ENCODE measurements around the gene MYO1D. TPM values are rescaled to one million over a fixed set of nuclear protein-coding genes. Genes with fewer than 3 reads are reported as not detected.

MYO1D gene
- total RNA-seq, 1 experiment from 2014 or later = 206 TPM

DNA sequence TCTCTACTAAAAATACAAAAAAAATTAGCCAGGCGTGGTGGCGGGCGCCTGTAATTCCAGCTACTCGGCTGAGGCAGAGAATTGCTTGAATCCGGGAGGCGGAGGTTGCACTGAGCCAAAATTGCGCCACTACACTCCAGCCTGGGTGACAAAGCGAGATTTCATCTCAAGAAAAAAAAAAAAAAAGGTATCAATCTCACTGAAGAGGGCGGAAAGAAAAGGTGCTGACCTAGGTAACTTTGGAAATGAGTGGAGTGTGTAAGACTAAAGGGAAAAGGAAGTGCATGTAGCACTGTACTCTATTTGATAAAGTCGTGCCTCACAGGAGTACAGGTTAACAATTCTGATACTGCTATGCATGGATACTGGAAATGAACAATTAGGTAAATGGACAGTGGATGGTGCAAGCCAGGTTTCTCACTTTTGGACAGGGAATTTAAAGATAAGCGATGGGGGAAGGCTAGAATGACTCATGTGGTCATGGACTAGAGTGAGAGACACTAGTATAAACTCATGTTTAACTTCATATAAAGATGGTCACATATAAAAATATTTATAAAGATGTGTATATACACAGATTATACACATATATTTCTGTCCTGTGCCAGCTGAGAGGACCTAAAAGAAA lies 247.2 kb downstream of the MYO1D start:
- Histone ChIP-seq H3K36me3 (ENCODE audit: control insufficient read depth, insufficient read depth, low read length) (no peaks in the 10 kb centered on the region), H3K4me1 (no peaks in the 10 kb centered on the region), H3K4me3 (ENCODE audit: low read depth, low read length) (no peak overlapping the region), H3K9me3 (no peaks in the 10 kb centered on the region), H3K27me3 (replicated peaks; ENCODE audit: control insufficient read depth, insufficient read depth, low read length) (no peaks in the 10 kb centered on the region)
- Mint-ChIP-seq H3K9me3 (ENCODE audit: unreplicated experiment) (no peaks in the 10 kb centered on the region), H3K27me3 (ENCODE audit: insufficient read depth, unreplicated experiment) (no peaks in the 10 kb centered on the region), H3K4me1 (ENCODE audit: low read depth, unreplicated experiment) (no peaks in the 10 kb centered on the region), H3K4me3 (ENCODE audit: unreplicated experiment) (no peak overlapping the region), H3K36me3 (ENCODE audit: insufficient read depth, unreplicated experiment) (peaks cover 25% of the 10 kb centered on the region), H3K27ac (ENCODE audit: unreplicated experiment) (no peak overlapping the region)
- TF ChIP-seq, protein P1, sequence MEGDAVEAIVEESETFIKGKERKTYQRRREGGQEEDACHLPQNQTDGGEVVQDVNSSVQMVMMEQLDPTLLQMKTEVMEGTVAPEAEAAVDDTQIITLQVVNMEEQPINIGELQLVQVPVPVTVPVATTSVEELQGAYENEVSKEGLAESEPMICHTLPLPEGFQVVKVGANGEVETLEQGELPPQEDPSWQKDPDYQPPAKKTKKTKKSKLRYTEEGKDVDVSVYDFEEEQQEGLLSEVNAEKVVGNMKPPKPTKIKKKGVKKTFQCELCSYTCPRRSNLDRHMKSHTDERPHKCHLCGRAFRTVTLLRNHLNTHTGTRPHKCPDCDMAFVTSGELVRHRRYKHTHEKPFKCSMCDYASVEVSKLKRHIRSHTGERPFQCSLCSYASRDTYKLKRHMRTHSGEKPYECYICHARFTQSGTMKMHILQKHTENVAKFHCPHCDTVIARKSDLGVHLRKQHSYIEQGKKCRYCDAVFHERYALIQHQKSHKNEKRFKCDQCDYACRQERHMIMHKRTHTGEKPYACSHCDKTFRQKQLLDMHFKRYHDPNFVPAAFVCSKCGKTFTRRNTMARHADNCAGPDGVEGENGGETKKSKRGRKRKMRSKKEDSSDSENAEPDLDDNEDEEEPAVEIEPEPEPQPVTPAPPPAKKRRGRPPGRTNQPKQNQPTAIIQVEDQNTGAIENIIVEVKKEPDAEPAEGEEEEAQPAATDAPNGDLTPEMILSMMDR (IDR thresholded peaks at IDR 0.05; ENCODE audit: insufficient read depth in 1 of 2, low read depth in 1 of 2, low read length in 1 of 2, severe bottlenecking in 1 of 2, unreplicated experiment in 1 of 2) = no peak
- ChIA-PET POLR2A (no interaction called here), CTCF (no interaction called here)
- no peak for DNase-seq
- intact Hi-C loops (cut with micrococcal nuclease; ENCODE audit: unreplicated experiment) = no loop called here
- BruUV-seq (replicated peaks) = no TSS peak

DNA sequence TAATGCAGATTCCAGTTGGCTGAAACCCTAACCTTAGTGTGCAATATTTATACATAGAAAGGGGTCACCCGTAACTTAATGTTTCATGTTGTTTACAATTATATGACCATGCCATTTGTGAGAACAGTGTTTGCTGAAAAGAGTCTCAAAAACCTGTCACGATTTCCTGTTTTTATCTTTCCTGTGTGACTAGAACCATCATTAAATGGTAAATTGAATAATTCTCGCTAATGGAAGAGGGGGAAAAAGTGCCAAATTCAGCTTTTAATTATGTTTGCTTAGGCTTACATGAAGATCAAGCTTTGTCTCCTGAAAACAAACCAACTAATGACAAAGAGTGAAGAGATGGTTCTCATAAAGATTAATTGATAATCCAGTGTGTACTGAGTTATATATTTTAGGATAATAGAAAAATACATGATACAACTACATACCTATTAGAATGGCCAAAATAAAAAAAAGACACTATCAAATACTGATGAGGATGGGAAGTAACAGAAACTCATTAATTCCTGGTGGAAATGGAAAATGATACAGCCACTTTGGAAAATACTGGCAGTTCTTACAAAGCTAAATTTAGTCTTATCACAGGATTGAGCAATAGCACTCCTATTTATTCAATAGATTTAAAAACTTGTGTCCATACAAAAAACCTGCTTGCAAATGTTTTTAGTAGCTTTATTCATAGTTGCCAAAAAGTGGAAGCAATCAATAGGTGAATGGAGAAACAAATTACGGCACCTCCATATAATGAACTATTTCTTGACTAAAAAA lies 248.5 kb downstream of the MYO1D start:
- Mint-ChIP-seq H3K27me3 (ENCODE audit: insufficient read depth, unreplicated experiment) (no peaks in the 10 kb centered on the region), H3K4me1 (ENCODE audit: low read depth, unreplicated experiment) (no peaks in the 10 kb centered on the region), H3K4me3 (ENCODE audit: unreplicated experiment) (no peak overlapping the region), H3K27ac (ENCODE audit: unreplicated experiment) (no peak overlapping the region), H3K36me3 (ENCODE audit: insufficient read depth, unreplicated experiment) (peaks cover 30% of the 10 kb centered on the region), H3K9me3 (ENCODE audit: unreplicated experiment) (no peaks in the 10 kb centered on the region)
- H3K4me1 ChIP-seq = no peaks in the 10 kb centered on the region
- BruUV-seq (replicated peaks) = no TSS peak
- no peak for DNase-seq
- TF ChIP-seq, protein P1 (IDR thresholded peaks at IDR 0.05; ENCODE audit: insufficient read depth in 1 of 2, low read depth in 1 of 2, low read length in 1 of 2, severe bottlenecking in 1 of 2, unreplicated experiment in 1 of 2) = no peak
- H3K9me3 ChIP-seq = no peaks in the 10 kb centered on the region
- ChIA-PET POLR2A (no interaction called here), CTCF (no interaction called here)
- H3K27me3 ChIP-seq (replicated peaks; ENCODE audit: control insufficient read depth, insufficient read depth, low read length) = no peaks in the 10 kb centered on the region
- no peaks in the 10 kb centered on the region for H3K36me3 ChIP-seq (ENCODE audit: control insufficient read depth, insufficient read depth, low read length)
- intact Hi-C loops (cut with micrococcal nuclease; ENCODE audit: unreplicated experiment) = no loop called here
- no peak overlapping the region for H3K4me3 ChIP-seq (ENCODE audit: low read depth, low read length)

DNA sequence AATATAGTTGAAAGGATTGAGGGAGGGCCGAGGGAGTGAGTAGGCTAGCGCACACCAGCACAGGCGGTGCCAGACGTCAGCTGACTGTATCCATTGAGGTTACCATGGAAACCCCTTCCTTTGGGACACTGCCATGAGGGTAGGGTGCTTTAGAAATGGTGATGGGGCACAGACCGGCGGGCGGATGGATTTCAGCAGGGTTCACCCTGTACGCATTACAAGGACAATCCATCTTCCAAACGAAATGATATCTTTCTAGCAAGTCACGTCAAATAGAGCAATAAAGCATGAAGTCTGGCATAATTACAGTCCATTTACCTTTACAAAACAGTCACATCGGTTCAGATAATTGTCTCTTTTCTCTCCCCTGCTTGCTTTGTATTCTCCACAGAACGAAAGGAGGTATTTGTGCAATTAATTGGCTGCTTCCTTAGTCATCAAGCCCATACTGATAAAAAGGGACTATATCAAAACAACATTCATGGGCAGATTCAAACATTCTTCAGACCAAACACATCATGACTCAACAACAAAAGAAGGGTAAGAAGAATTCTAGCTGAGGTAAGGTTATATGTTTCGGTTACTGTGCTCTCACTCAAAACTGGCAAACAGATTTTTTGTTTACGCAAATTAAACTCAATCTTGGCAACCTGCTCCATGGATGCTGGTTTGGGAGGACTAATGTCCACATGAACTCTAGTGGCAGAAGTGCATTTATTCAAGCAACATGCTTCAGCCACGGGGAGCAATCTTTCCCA lies 249.5 kb downstream of the MYO1D start:
- Histone ChIP-seq H3K4me1 (no peaks in the 10 kb centered on the region), H3K4me3 (ENCODE audit: low read depth, low read length) (no peak overlapping the region), H3K27me3 (replicated peaks; ENCODE audit: control insufficient read depth, insufficient read depth, low read length) (no peaks in the 10 kb centered on the region), H3K9me3 (no peaks in the 10 kb centered on the region), H3K36me3 (ENCODE audit: control insufficient read depth, insufficient read depth, low read length) (no peaks in the 10 kb centered on the region)
- H3K9me3 Mint-ChIP-seq (ENCODE audit: unreplicated experiment) = no peaks in the 10 kb centered on the region
- H3K27ac Mint-ChIP-seq (ENCODE audit: unreplicated experiment) = no peak overlapping the region
- intact Hi-C loops (cut with micrococcal nuclease; ENCODE audit: unreplicated experiment) = no loop called here
- peaks cover 35% of the 10 kb centered on the region for H3K36me3 Mint-ChIP-seq (ENCODE audit: insufficient read depth, unreplicated experiment)
- H3K4me3 Mint-ChIP-seq (ENCODE audit: unreplicated experiment) = no peak overlapping the region
- no peaks in the 10 kb centered on the region for H3K27me3 Mint-ChIP-seq (ENCODE audit: insufficient read depth, unreplicated experiment)
- ChIA-PET CTCF (no interaction called here), POLR2A (no interaction called here)
- no peak for DNase-seq
- H3K4me1 Mint-ChIP-seq (ENCODE audit: low read depth, unreplicated experiment) = peaks cover 1% of the 10 kb centered on the region
- TF ChIP-seq, protein P1 (IDR thresholded peaks at IDR 0.05; ENCODE audit: insufficient read depth in 1 of 2, low read depth in 1 of 2, low read length in 1 of 2, severe bottlenecking in 1 of 2, unreplicated experiment in 1 of 2) = no peak
- BruUV-seq (replicated peaks) = no TSS peak
